Measurements from ENCODE around the gene TPP2. TPM values are rescaled to one million over a fixed set of nuclear protein-coding genes. Genes with fewer than 3 reads are reported as not detected.

The TPP2 gene
- total RNA-seq, 1 experiment from 2014 or later, result 54.4 TPM

GRCh38 chr13:102682727-102683126, 85.9 kb downstream of the TPP2 start:
- TF ChIP-seq CTCF (conservative IDR thresholded peaks at IDR 0.05; ENCODE audit: low read depth, low read length) (no peak), EZH2 (IDR thresholded peaks at IDR 0.05; ENCODE audit: borderline replicate concordance, low read depth, low read length, poor library complexity, severe bottlenecking) (no peak)
- Histone ChIP-seq H3K27me3 (replicated peaks; ENCODE audit: insufficient read depth, low read depth, low read length, poor library complexity) (no peaks in the 10 kb centered on the region), H3K36me3 (ENCODE audit: insufficient read depth, low read length, poor library complexity, severe bottlenecking) (peaks cover 21% of the 10 kb centered on the region), H3K4me3 (ENCODE audit: low read depth, low read length, poor library complexity, severe bottlenecking) (no peak overlapping the region), H3K9me3 (ENCODE audit: low read depth, low read length, poor library complexity, severe bottlenecking) (no peaks in the 10 kb centered on the region), H3K27ac (ENCODE audit: low read depth, low read length, poor library complexity, severe bottlenecking) (no peak overlapping the region), H3K4me1 (ENCODE audit: insufficient read depth, low read length, poor library complexity, severe bottlenecking) (no peaks in the 10 kb centered on the region)
- ChIA-PET POLR2A (ENCODE audit: low non-redundant PET) (no interaction called here), CTCF (no interaction called here)
- BruUV-seq (replicated peaks), result no TSS peak
- intact Hi-C loops (cut with micrococcal nuclease; ENCODE audit: unreplicated experiment), result no loop called here
- no peak for DNase-seq (ENCODE audit: low spot score)

- Histone ChIP-seq H3K27me3 (replicated peaks; ENCODE audit: insufficient read depth, low read depth, low read length, poor library complexity) (no peaks in the 10 kb centered on the region), H3K36me3 (ENCODE audit: insufficient read depth, low read length, poor library complexity, severe bottlenecking) (peaks cover 16% of the 10 kb centered on the region), H3K4me3 (ENCODE audit: low read depth, low read length, poor library complexity, severe bottlenecking) (no peak overlapping the region), H3K27ac (ENCODE audit: low read depth, low read length, poor library complexity, severe bottlenecking) (no peak overlapping the region), H3K4me1 (ENCODE audit: insufficient read depth, low read length, poor library complexity, severe bottlenecking) (no peaks in the 10 kb centered on the region), H3K9me3 (ENCODE audit: low read depth, low read length, poor library complexity, severe bottlenecking) (no peaks in the 10 kb centered on the region)
- intact Hi-C loops (cut with micrococcal nuclease; ENCODE audit: unreplicated experiment), result no loop called here
- ChIA-PET POLR2A (ENCODE audit: low non-redundant PET) (no interaction called here), CTCF (no interaction called here)
- BruUV-seq (replicated peaks), result no TSS peak
- TF ChIP-seq EZH2 (IDR thresholded peaks at IDR 0.05; ENCODE audit: borderline replicate concordance, low read depth, low read length, poor library complexity, severe bottlenecking) (no peak), CTCF (conservative IDR thresholded peaks at IDR 0.05; ENCODE audit: low read depth, low read length) (no peak)
- no peak for DNase-seq (ENCODE audit: low spot score)
These were observed 86.9 kb downstream of the TPP2 start for GRCh38 chr13:102683637-102684036.

- BruUV-seq (replicated peaks), result no TSS peak
- H3K4me1 ChIP-seq (ENCODE audit: insufficient read depth, low read length, poor library complexity, severe bottlenecking), result no peaks in the 10 kb centered on the region
- H3K4me3 ChIP-seq (ENCODE audit: low read depth, low read length, poor library complexity, severe bottlenecking), result no peak overlapping the region
- no peak for DNase-seq (ENCODE audit: low spot score)
- ChIA-PET POLR2A (ENCODE audit: low non-redundant PET) (no interaction called here), CTCF (no interaction called here)
- no peak overlapping the region for H3K27ac ChIP-seq (ENCODE audit: low read depth, low read length, poor library complexity, severe bottlenecking)
- intact Hi-C loops (cut with micrococcal nuclease; ENCODE audit: unreplicated experiment), result no loop called here
- no peaks in the 10 kb centered on the region for H3K36me3 ChIP-seq (ENCODE audit: insufficient read depth, low read length, poor library complexity, severe bottlenecking)
- no peaks in the 10 kb centered on the region for H3K9me3 ChIP-seq (ENCODE audit: low read depth, low read length, poor library complexity, severe bottlenecking)
- TF ChIP-seq CTCF (conservative IDR thresholded peaks at IDR 0.05; ENCODE audit: low read depth, low read length), result no peak
- no peaks in the 10 kb centered on the region for H3K27me3 ChIP-seq (replicated peaks; ENCODE audit: insufficient read depth, low read depth, low read length, poor library complexity)
These were observed 89.2 kb downstream of the TPP2 start for GRCh38 chr13:102686024-102686423.

Data from A673 (cell line).